B cell (primary cell): ENCODE measurements around the gene CAMTA1. TPM values are rescaled to one million over a fixed set of nuclear protein-coding genes. Genes with fewer than 3 reads are reported as not detected.

ENCODE experiments used
- ATAC-seq: fragments of 200-7000 bp; cut with Tn5 transposase; one replicate; pipeline ENCODE4 v1.10.0; 2021; ENCODE audit warnings: low read depth, mild to moderate bottlenecking, moderate number of reproducible peaks, moderate library complexity
- CTCF ChIA-PET: fragments of 350-600 bp; sonication (Branson Sonifier 250); formaldehyde crosslinking; loops from one replicate; lab custom pipeline; 2021; ENCODE audit warnings: antibody characterized with exemption, inconsistent platforms; lab: Charles Lee
- POLR2A ChIA-PET: fragments of 350-600 bp; sonication (Branson Sonifier 250); formaldehyde crosslinking; loops from one replicate; lab custom pipeline; 2021; ENCODE audit warnings: antibody characterized with exemption; lab: Charles Lee
- DNase-seq: peaks from one replicate; pipeline ENCODE4 v3.0.0; 2013
- H2AFZ ChIP-seq: 2 replicates; pipeline ENCODE4 v1.6.1; 2012; ENCODE audit warnings: mild to moderate bottlenecking, low read depth, low read length; ENCODE audit not compliant: insufficient read depth, poor library complexity, severe bottlenecking
- H3K27ac ChIP-seq, 2 donors: 1 replicate in 1 of 2; 2 replicates in 1 of 2; pipeline ENCODE4 v1.5.1; 2012 to 2013; ENCODE audit warnings: low read length in 2 of 2, mild to moderate bottlenecking in 2 of 2, moderate library complexity in 1 of 2
- H3K27me3 ChIP-seq, 4 experiments: fragments of 200-600 bp in 1 of 4; sonication (generic) in 1 of 4; replicated peaks in 1 of 4; 1 replicate in 2 of 4; 2 replicates in 2 of 4; pipeline versions ENCODE4 v1.6.1 to v1.7.0; 2013 to 2016; ENCODE audit warnings: low read length in 3 of 4, mild to moderate bottlenecking in 2 of 4, mixed read lengths in 1 of 4, moderate library complexity in 1 of 4; ENCODE audit not compliant: insufficient read depth in 4 of 4, control insufficient read depth in 3 of 4; ENCODE audit errors: control extremely low read depth in 1 of 4
- H3K36me3 ChIP-seq, 2 experiments: replicated peaks in 1 of 2; 1 replicate in 1 of 2; 2 replicates in 1 of 2; pipeline versions ENCODE4 v1.6.1 to v1.7.1; 2013; ENCODE audit warnings: low read length in 1 of 2; ENCODE audit not compliant: insufficient read depth in 2 of 2, control insufficient read depth in 1 of 2; ENCODE audit errors: control extremely low read depth in 1 of 2, extremely low read depth in 1 of 2
- H3K4me1 ChIP-seq, 2 donors: fragments of 200-600 bp in 1 of 2; sonication (generic) in 1 of 2; 1 replicate in 1 of 2; 2 replicates in 1 of 2; pipeline versions ENCODE4 v1.5.1 to v1.6.1; 2013 to 2017; ENCODE audit warnings: low read length in 2 of 2; ENCODE audit not compliant: control insufficient read depth in 2 of 2, insufficient read depth in 2 of 2
- H3K4me2 ChIP-seq: replicated peaks from 2 replicates; pipeline ENCODE3; 2012; ENCODE audit warnings: mild to moderate bottlenecking, low read depth, low read length; ENCODE audit not compliant: poor library complexity, severe bottlenecking
- H3K4me3 ChIP-seq, 5 experiments: fragments of 200-600 bp in 1 of 5; sonication (generic) in 1 of 5; 1 replicate in 3 of 5; 2 replicates in 2 of 5; pipeline versions ENCODE4 v1.5.1 to v1.7.0; 2011 to 2016; ENCODE audit warnings: low read length in 4 of 5, mild to moderate bottlenecking in 4 of 5, low read depth in 2 of 5, control low read depth in 1 of 5, moderate library complexity in 1 of 5; ENCODE audit not compliant: insufficient read depth in 1 of 5; ENCODE audit errors: control extremely low read depth in 1 of 5, extremely low read depth in 1 of 5
- H3K79me2 ChIP-seq: fragments of 200-600 bp; sonication (generic); one replicate; pipeline ENCODE4 v1.6.0; 2016; ENCODE audit warnings: low read length; ENCODE audit not compliant: control insufficient read depth, insufficient read depth
- H3K9ac ChIP-seq: fragments of 200-600 bp; sonication (generic); 2 replicates; pipeline ENCODE4 v1.6.1; 2017; ENCODE audit warnings: mild to moderate bottlenecking, low read length, moderate library complexity
- H3K9me3 ChIP-seq, 3 donors: one replicate each; pipeline versions ENCODE4 v1.6.1 to v1.7.1; 2013; ENCODE audit warnings: low read length in 2 of 3; ENCODE audit not compliant: control insufficient read depth in 2 of 3, insufficient read depth in 1 of 3; ENCODE audit errors: control extremely low read depth in 1 of 3
- H4K20me1 ChIP-seq: 2 replicates; pipeline ENCODE4 v1.6.0; 2012; ENCODE audit warnings: mild to moderate bottlenecking, low read length; ENCODE audit not compliant: insufficient read depth, control insufficient read depth, poor library complexity, severe bottlenecking
- H3K27ac Mint-ChIP-seq: one replicate; pipeline ENCODE4 v1.8.0; 2021; ENCODE audit warnings: mixed read lengths
- H3K27me3 Mint-ChIP-seq: one replicate; pipeline ENCODE4 v1.8.0; 2021; ENCODE audit warnings: mixed read lengths
- H3K4me1 Mint-ChIP-seq: one replicate; pipeline ENCODE4 v1.8.0; 2021; ENCODE audit warnings: mixed read lengths
- H3K4me3 Mint-ChIP-seq: one replicate; pipeline ENCODE4 v1.8.0; 2021; ENCODE audit warnings: mixed read lengths
- H3K9me3 Mint-ChIP-seq: one replicate; pipeline ENCODE4 v1.8.0; 2022; ENCODE audit warnings: mixed read lengths; ENCODE audit not compliant: insufficient read depth
- EZH2 ChIP-seq: IDR thresholded peaks from 2 replicates; pipeline ENCODE4 v1.6.1; 2012; ENCODE audit warnings: borderline replicate concordance, low read depth, mild to moderate bottlenecking, moderate library complexity, low read length; ENCODE audit not compliant: insufficient read depth, poor library complexity, severe bottlenecking
- WGBS: methylation state at CpG from one replicate; pipeline ENCODE4 v1.1.5; 2013; ENCODE audit warnings: missing lambda C conversion rate; ENCODE audit not compliant: insufficient coverage; 5-methylcytosine and 5-hydroxymethylcytosine counted together
- intact Hi-C: fragments of 100-400 bp; cut with micrococcal nuclease; formaldehyde crosslinking; loops from one replicate; pipeline ENCODE4 v1.10.0; 2022
- polyA plus RNA-seq: library from polyadenylated mRNA; depleted of rRNA; stranded (reverse); fragments of >200 nt; gene quantifications from 2 replicates; pipeline ENCODE4 v1.2.3, GENCODE V29; 2012
- total RNA-seq, 2 donors: library from RNA; stranded (reverse); fragments of 120-200 nt in 1 of 2; gene quantifications; 1 replicate in 1 of 2; 2 replicates in 1 of 2; pipeline versions ENCODE4 v1.2.3 to v1.2.4, GENCODE V29; 2013 to 2022
- TF ChIP-seq, protein P1 (sequence below): fragments of 200-600 bp; IDR thresholded peaks from one replicate; pipeline ENCODE4 v1.8.0; 2022; ENCODE audit warnings: antibody characterized with exemption, mild to moderate bottlenecking

Gene CAMTA1
- total and polyA plus RNA-seq, 2 donors (not counting 1 experiment from before 2014, with no cell fraction given), result 42.2 to 45.7 TPM

GRCh38 chr1:6867729-6868659, 82.7 kb downstream of the CAMTA1 start:
- CTCF ChIA-PET, result no interaction called here

More at GRCh38 chr1:6867729-6868659, 82.7 kb downstream of the CAMTA1 start:
- H4K20me1 ChIP-seq, result peaks cover 24% of the 10 kb centered on the region
- intact Hi-C loops, result no loop called here
- WGBS, result 96% methylated on average over 4 of the region's 10 CpGs
- H3K4me1 Mint-ChIP-seq, result peaks cover 19% of the 10 kb centered on the region
- peaks cover 20% of the 10 kb centered on the region for H3K79me2 ChIP-seq
- no peaks in the 10 kb centered on the region for H3K9me3 ChIP-seq
- peaks cover 0 to 2% of the 10 kb centered on the region in 2 experiments for H3K36me3 ChIP-seq
- no peaks in the 10 kb centered on the region for H3K4me1 ChIP-seq
- H3K4me2 ChIP-seq, result no peak overlapping the region
- POLR2A ChIA-PET, result no interaction called here
- H2AFZ ChIP-seq, result no peak overlapping the region
- TF ChIP-seq, protein P1, sequence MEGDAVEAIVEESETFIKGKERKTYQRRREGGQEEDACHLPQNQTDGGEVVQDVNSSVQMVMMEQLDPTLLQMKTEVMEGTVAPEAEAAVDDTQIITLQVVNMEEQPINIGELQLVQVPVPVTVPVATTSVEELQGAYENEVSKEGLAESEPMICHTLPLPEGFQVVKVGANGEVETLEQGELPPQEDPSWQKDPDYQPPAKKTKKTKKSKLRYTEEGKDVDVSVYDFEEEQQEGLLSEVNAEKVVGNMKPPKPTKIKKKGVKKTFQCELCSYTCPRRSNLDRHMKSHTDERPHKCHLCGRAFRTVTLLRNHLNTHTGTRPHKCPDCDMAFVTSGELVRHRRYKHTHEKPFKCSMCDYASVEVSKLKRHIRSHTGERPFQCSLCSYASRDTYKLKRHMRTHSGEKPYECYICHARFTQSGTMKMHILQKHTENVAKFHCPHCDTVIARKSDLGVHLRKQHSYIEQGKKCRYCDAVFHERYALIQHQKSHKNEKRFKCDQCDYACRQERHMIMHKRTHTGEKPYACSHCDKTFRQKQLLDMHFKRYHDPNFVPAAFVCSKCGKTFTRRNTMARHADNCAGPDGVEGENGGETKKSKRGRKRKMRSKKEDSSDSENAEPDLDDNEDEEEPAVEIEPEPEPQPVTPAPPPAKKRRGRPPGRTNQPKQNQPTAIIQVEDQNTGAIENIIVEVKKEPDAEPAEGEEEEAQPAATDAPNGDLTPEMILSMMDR, result no peak
- no peak for TF ChIP-seq EZH2
- H3K27me3 Mint-ChIP-seq, result no peaks in the 10 kb centered on the region
- no peak overlapping the region for H3K4me3 Mint-ChIP-seq
- DNase-seq (no peak), ATAC-seq (no peak)
- no peak overlapping the region for H3K27ac ChIP-seq
- H3K9me3 Mint-ChIP-seq, result no peaks in the 10 kb centered on the region
- no peak overlapping the region for H3K9ac ChIP-seq
- H3K27me3 ChIP-seq, result no peaks in the 10 kb centered on the region
- H3K4me3 ChIP-seq, result no peak overlapping the region
- H3K27ac Mint-ChIP-seq, result no peak overlapping the region
